A673 (cell line): ENCODE results near the gene SLC6A20.

Experiments
- EZH2 ChIP-seq: fragments of 200-600 bp; sonication (generic); IDR thresholded peaks from 2 replicates; pipeline ENCODE4 v1.6.1; 2017; ENCODE audit warnings: borderline replicate concordance, low read depth, mild to moderate bottlenecking, mixed read lengths, antibody characterized with exemption, low read length; ENCODE audit not compliant: poor library complexity, severe bottlenecking
- TF ChIP-seq, protein P1 (sequence below): fragments of 300-800, 200-600 bp; sonication (generic); conservative IDR thresholded peaks from 2 replicates; pipeline ENCODE4 v1.5.1; 2017; ENCODE audit warnings: low read depth, mild to moderate bottlenecking, antibody characterized with exemption, low read length, moderate library complexity, mixed read lengths

DNA sequence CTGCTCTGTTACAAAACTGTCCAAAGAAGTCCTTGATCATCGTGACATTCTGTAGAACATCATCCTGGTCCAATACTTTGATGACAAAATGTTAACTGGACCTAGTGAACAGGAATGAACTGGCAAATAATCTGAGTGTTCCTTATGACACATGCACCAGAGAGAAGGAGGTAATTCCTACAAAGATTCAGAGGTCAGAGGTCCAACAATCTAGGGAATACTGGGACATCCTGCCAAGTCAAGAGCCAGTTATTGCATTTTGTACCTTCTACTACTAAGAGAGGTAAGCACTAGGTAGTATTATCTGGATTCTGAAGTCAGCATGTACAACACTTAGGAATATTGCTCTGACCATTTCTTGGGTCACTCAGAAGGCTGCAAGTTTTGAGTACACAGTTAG is 24.8 kb upstream of the SLC6A20 start:
- TF ChIP-seq, protein P1, sequence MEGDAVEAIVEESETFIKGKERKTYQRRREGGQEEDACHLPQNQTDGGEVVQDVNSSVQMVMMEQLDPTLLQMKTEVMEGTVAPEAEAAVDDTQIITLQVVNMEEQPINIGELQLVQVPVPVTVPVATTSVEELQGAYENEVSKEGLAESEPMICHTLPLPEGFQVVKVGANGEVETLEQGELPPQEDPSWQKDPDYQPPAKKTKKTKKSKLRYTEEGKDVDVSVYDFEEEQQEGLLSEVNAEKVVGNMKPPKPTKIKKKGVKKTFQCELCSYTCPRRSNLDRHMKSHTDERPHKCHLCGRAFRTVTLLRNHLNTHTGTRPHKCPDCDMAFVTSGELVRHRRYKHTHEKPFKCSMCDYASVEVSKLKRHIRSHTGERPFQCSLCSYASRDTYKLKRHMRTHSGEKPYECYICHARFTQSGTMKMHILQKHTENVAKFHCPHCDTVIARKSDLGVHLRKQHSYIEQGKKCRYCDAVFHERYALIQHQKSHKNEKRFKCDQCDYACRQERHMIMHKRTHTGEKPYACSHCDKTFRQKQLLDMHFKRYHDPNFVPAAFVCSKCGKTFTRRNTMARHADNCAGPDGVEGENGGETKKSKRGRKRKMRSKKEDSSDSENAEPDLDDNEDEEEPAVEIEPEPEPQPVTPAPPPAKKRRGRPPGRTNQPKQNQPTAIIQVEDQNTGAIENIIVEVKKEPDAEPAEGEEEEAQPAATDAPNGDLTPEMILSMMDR = no peak
- TF ChIP-seq EZH2 = no peak
